ENCODE results near the gene VAV2.

The VAV2 gene

DNA sequence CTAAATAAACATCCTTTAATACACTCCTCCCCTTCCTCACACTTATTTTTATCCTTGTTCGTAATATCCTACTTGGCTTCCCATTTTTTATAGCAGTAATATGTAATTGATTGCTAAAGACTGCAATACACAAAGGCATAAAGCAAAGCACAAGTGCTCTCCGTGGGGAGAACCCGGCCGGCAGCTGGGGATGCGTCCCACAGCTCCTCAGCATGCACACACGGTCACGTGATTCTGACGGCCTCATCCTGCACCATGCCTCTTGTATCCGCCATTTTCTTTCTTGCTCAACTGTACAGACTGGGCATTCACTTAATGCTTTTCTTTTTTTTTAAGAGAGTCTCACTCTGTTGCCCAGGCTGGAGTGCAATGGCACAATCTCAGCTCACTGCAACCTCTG lies 36.0 kb upstream of the VAV2 start:
- DNase-seq: no peak

DNA sequence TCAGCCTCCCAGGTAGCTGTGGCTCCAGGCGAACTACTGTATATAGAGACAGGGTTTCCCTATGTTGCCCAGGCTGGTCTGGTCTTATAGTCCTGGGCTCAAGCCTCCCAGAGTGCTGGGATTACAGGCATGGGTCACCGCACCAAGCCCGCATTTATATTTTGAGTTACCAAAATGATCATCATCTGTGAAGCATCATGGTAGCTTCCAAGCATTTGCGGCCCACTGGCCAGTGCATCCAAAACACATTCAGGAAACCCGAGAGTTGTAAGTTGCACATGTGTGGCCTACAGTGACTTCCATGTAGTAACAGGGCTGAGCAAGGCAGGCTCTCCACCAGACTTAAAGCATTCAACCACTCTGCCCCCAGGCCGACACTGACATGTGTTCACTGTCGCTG lies 35.4 kb upstream of the VAV2 start:
- DNase-seq: no peak

DNA sequence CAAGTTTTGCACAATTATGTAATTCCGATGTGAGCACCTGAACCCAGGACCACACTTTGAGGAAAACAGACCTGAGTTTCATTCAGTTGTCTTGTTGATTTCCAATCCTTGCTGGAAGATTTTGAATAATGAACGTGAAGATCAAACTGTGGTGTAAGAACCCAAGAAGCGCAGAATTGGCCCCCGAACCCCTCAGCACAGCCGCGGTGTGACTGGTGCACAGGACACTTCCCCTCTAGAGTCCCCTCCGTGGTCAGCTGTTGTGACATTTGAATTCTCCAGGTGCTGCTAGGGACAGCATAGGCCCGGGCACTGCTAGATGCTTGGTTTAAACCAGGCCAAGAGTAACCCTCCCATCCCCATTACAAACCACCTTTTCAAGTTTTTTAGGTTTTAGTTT lies 34.9 kb upstream of the VAV2 start:
- DNase-seq: no peak

DNA sequence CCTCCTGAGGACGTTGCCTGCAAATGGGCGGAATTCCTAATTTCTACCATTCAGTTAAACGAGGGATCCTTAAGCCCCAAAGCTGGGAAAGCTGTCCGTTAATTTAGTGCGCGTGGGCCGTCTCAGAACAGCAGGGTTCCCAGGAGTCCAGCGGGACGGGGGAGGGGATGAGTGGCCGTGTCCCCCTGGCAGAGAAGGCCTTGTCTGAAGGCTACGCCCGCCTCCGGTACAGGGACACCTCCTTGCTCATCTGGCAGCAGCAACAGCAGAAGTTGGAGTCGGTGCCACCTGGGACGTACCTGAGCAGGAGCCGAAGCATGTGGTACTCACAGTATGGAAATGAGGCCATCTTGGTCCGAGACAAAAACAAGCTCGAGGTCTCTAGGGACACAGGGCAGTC lies 34.5 kb upstream of the VAV2 start:
- no peak for DNase-seq

DNA sequence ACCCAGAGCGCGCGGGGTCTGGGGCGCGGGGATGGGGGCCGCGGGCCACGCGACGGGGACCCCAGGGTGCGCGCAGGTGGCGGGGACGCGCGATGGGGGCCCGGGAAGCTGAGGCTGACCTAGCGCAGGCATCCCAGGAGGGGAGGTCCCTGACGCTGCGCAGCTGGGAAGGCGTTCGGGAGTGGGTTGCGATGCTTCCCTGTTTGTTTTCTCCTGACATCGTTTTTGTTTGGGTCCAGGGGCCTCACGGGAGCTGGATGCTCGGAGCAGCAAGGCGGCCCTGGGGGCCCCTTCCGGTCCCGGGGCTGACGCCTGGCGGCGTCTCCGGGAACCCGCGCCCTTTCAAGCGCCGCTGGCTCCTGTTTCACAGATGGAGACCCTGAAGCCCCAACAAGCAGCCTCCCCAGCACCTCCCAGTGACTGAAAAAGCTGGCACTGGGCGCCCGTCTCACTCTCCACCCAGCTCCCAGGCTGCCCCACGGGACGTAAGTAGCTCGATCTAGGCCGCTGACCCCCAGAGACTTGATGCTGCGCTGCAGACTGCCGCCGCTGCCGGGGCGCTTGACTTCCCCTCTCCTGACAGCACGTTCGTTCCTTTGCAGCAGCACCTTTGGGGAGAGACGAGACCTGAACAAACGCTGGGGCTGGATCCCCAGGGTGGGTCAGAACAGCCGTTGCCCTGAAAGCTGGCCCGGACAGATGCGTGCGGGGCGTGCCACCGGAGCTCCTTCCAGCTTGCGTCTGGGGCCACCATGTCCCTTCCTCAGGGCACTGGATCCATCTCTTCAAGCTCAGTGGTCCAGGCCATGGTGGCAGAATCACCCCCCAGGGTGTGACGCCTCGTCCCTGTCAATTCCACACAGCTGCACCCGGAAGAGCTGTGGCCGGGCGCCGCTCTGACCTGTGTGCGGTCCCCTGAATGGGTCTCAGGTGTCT lies 33.8 kb upstream of the VAV2 start:
- peak; percentile 62 for DNase-seq

DNA sequence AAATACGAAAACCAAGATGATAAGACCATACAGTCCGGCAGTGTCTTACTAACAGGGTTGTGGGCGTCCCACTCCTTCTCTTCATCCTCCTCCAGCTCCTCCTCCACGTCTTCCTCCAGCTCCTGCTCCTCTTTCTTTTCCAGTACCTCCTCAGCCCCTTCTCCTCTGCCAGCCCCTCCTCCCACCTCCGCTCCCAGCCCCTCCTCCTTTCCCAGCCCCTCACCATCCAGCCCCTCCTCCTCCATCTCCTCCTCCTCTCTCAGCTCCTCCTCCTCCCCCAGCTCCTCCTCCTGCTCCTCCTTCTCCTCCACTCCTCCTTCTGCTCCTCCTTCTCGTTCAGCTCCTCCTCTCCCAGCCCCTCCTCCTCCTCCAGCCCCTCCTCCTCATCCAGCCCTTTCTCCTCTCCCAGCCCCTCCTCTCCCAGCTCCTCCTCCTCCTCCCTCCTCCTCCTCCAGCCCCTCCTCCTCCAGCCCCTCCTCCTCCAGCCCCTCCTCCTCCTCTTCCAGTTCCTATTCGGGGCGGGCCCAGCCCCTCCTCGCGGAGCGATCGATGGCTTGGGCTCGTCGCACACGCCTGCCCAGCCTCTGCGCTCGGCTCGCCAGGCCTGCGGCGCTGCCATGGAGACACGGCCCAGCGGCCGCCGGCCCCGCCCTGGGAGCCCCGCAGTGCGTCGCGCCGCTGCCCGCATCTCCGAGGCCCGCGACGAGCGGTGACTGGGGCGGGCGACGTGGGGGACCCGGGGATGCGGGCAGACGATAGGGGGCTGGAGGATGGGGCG lies 32.9 kb upstream of the VAV2 start, which contains the start of gene BRD3OS:
Gene BRD3OS (plus strand): TSS at position 654 of the 778 bp plus-strand sequence. CDS start 1,267 bp downstream, outside the sequence.
- DNase-seq: peak; percentile 87

DNA sequence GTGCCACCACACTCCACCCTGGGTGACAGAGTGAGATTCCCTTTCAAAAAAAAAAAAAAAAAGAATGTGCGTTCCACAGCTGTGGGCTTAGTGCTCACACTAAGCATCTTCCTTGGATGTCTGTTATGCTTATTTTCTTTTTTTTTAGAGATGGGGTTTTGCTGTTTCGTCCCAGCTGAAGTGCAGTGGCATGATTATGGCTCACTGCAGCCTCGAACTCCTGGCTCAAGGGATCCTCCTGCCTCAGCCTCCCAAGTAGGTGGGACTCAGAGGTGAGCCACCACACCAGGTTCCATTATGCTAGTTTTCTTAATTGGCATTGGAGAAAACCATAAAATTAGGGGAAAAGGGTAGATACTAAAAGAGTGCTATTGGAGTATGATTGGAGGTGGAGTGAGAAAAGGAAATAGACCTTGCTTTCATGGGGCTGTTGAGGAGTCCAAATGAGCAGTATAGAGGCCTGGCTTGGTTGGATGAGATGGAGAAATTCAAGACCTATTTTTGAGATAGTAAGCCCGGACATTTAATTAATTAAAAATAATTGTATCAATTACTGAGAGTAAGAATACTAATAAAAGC lies 32.2 kb upstream of the VAV2 start:
- no peak for DNase-seq

DNA sequence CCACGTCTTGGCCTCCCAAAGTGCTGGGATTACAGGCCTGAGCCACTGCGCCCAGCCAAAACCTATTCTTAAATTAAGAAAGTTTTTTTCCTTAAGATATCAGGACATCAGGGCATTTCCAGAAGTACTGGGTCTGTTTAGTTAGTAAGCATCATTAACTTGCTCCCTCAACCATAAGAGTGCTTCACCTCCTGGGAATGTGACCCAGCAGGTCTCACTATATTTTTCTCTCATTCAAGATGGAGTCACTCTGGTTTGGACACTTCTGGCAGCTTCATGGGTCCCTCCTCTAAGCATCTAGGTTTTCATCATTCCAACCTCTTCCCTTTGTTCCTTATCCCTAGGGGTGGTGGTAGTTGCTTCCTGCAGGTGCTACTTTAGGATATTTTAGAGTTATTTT lies 22.8 kb upstream of the VAV2 start:
- DNase-seq: no peak

DNA sequence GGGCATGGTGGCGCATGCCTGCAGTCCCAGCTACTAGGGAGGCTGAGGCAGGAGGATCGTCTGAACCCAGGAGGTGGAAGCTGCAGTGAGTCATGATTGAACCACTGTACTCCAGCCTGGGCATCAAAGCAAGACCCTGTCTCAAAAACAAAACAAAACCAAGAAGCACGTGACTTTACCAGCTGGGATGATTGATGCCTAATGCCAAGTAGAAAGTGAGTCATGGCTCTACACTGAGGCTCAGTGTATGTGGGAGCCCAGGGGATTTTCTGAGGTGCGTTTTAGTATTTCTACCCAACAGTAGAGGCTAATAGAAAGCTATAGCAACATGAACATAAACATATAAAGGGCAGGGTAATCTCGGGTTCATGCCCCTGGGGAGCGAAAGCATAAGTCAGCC lies 19.3 kb upstream of the VAV2 start:
- no peak for DNase-seq

DNA sequence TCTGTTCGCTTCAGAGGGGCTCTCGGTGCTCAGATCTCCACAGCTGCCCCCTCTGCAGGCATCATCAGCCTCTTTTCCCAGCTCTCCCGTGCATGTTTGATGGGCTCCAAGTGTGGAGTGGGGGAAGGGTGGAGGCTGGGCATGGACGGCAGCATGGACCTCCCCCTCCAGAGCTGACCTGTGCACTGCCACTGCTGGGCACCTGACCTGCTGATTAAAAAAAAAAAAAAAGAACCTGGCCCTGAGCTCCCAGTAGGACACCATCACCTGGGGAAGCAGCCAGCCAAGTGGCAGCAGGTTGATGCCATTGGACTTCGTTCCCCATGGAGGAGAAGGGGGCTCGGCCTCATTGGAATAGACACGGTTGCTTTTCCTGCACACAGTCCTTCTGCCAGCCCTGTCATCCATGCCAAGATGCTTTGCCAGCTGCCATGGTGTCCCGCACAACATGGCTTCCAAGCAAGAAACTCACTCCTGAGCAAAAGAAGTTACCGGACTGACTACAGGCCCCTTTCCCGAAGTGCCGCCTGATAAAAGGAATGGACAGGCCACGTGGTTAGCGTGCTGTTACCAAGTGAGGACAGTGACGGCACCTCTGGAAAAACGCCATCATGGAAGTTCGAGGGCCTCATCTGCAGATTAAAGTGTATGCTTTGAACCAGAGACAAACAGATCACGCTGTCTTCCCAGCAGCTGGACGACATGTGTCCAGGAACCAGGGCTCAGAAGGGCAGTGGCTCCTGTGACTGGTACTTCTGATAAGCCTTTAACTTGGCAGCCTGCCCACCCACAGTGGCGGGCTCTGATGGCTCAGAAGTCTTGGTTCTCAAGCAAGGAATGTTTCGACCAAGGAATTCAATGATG lies 18.4 kb upstream of the VAV2 start:
- DNase-seq: no peak

DNA sequence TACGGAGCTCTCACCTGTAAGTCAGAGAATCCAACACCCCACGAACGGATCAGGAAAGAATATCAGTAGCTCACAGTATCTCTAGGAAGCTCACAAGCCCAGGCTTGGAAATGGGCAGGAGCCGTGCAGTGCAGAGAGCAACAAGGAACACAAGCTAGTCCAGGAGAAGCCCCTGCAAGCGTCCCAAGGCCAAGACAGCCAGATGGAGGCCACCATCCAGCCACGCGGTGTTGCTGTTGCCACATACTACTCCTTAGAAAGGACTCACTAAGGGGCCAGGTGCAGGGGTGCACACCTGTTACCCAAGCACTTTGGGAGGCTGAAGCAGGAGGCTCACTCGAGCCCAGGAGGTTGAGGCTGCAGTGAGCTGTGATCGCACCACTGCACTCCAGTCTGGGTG lies 15.4 kb upstream of the VAV2 start:
- DNase-seq: no peak

DNA sequence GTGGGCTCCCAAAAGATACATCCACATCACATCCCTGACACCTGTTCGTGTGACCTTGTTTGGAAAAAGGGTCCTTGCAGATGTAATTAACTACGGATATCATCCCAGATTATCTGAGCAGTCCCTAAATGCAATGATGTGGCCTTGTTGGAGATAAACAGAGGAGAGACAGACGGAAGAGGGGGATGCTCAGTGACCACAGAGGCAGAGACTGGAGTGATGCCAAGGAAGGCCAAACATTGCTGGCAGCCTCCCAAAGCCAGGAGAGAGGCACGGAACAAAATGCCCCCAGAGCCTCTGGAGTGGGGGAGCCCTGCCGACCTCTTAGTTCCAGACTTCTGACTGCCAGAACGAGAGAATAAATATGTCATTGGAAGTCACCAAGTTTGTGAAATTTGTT lies 15.0 kb upstream of the VAV2 start:
- DNase-seq: no peak

DNA sequence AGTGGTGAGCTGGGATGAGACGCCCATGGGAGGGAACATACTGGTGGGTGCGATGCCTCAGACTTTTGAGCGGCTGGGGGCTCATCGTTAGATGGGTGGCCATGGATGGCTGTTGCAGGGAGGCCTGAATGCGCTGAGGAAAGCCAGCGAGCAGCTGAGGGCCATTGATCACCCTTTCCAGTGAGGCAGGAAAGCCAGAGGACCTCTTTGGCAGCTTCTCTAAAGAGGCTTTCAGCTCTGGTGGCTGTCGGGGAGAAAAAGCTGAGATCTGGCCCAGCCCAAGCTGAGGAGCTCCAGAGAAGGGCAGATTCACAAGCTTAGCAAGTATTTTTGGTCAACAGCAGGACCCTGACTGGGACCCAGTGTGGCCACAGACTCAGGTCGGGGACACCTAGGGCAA lies 13.3 kb upstream of the VAV2 start:
- no peak for DNase-seq

DNA sequence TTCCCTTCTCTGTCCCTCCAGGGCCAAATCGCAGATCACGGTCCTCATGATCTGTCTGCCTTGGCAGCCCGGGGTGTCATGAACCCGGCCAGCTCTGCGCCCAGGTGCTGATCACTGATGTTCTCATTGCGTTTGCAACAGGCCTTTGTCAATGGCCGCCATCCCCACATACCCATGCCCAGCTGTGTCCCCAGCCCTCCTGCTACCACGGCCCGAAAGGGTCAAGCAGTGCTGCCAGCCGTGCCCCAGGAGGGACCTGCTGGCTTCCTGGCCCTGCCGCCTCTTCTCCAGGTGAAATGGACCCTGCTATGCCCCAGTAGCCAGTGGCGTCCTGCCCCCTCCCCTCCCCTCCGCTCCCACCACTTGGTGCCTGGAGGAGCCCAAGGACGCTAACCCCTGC lies 12.8 kb upstream of the VAV2 start:
- no peak for DNase-seq

DNA sequence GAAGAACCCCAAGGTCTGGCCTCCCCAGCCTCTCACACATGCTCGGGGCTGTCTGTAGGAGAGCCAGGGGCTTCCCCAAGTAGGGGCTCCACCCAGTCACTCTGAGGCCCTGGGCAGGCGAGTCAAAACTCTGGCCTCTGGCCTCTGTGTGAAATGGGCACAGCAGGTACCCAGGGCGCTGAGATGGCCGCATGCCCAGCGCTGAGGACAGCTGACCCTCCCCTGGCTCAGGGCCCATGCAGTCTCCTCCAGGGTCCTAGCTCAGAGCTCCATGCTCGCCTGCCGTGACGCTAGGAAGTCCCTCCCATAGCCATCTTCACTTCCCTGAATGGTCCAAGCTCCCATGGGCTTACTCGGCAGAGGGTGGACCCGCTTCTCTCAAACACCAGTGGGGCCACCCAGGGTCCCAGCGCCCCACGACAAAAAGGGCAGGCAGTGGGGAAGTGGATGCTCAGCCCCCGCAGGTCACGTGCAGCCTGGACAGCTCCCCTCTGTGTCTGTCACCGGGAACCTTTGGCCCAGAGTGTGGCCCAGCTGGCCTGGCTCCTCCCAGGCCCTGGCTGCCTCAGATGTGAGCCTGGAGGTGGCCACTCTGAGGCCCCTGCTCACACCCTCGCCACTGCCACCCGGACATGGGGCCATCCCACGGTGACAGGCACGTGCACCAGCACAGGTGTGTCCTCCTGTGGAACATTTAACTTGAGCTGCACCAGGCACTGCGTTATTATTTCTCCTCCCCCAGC lies 12.2 kb upstream of the VAV2 start:
- DNase-seq: no peak

DNA sequence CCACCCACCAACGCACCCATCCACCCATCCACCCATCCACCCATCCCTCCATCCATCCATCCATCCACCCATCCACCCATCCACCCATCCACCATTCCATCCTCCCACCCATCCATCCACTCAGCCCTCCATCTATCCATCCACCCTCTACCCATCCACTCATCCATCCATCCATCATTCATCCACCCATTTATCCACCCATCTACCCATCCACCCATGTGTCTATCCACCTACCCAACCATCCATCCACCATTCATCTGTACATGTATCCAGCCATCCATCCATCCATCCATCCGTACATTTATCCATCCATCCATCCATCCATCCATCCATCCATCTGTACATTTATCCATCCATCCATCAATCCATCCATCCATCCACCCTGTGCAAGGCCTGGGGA lies 11.1 kb upstream of the VAV2 start:
- DNase-seq: no peak

DNA sequence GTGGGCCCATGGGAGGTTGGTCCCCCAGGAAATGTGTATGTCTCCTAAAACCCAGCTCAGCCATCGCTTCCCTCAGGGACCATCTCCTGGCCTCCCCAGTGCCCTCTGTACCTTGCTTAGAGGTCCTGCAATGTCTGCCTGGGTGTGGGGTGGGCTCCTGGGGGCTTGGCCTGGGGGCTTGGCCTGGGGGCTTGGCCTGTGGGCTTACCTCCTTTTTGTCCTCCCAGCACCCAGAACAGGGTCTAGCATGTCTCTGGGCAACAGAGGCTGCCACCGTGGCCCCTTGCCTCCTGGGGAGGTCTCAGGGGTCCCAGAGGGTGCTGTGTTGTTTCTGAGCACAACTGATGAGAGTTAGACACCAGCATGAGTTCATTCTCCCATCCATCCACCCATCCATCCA lies 10.7 kb upstream of the VAV2 start:
- no peak for DNase-seq

DNA sequence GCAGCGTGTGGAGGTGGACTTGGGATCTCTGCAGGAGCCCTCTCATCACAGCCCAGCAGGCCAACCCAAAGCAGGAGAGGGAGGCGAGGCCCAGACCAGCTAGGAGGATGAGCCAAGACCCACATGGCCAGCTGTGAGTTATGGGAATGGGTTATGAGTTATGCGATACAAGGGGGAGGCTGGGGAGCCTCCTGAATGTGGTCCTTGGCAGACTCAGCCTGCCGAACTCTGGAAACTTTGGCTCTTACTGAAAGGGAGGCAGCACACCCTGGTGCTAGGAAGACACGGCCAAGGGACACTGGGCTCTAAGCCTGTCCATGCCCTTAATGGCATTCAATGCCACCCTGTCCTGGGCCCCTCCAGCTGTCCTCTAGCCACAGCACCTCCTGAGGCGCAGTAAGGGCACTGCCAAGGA lies 7.7 kb upstream of the VAV2 start:
- no peak for DNase-seq

DNA sequence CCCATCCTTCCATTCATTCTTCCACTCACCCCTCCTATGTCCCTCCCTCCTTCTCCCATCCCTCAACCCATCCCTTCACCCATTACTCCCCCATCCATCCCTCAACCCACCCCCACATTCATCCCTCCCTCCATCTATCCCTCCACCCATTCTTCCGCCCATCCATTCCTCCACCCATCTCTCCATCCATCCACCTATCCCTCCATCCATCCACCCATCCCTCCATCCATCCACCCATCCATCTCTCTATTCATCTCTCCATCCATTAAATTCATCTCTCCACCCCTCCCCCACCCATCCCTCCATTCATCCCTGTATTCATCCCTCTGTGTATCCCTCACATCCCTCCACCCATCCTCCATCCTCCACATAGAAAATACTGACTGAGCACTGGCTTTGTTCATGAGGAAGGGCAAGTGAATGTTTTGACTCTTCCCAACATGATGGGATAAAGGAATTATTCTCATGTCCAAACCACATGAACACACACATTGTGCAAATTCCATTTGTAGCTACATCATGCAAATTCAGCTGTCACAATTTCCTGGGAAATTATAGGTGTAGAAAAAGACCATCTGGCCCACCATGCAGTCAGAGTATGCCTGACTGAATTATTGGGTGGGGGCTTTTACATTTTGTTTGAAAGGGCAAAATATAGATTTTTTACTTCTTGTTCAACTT lies 6.9 kb upstream of the VAV2 start:
- DNase-seq: no peak

DNA sequence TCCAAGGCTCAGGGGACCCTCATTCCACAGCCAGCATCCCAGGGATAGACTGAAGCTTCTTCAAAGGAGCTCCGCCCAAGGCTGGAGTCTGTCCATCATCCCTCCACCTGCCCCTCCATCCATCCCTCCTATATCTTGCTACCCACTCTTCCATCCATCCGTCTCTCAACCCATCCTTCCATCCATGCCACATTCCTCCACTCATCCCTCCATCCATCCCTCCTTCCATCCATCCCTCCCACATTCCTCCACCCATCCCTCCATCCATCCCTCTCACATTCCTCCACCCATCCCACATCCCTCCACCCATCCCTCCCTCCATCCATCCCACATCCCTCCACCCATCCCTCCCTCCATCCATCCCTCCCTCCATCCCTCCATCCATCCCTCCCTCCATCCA lies 5.5 kb upstream of the VAV2 start:
- no peak for DNase-seq
